Naive thymus-derived CD4-positive, alpha-beta T cell (primary cell): Measurements from ENCODE around the gene MICAL3. TPM values are rescaled to one million over a fixed set of nuclear protein-coding genes. Genes with fewer than 3 reads are reported as not detected.
"Not testable (repeated sequence)": the region's sequence is repeated elsewhere in the genome, so short reads cannot be mapped to it uniquely, and the experiment has no call there.

Experiments
- ATAC-seq: fragments of 150-1000 bp; cut with Tn5 transposase; 2 replicates; pipeline ENCODE4 v1.10.0; 2021; ENCODE audit warnings: mild to moderate bottlenecking, moderate library complexity
- CTCF ChIA-PET: fragments of 350-600 bp; sonication (Branson Sonifier 250); formaldehyde crosslinking; loops from one replicate; lab custom pipeline; 2021; ENCODE audit warnings: antibody characterized with exemption; lab: Charles Lee
- POLR2A ChIA-PET: fragments of 350-600 bp; sonication (Branson Sonifier 250); formaldehyde crosslinking; loops from one replicate; lab custom pipeline; 2021; ENCODE audit warnings: antibody characterized with exemption, inconsistent platforms; lab: Charles Lee
- DNase-seq, 9 donors: peaks; one replicate each; pipeline versions ENCODE4 v3.0.0 to v3.0.0-alpha.2; 2020 to 2022; ENCODE audit warnings: mixed read lengths in 1 of 9
- H3K27ac ChIP-seq: one replicate; pipeline ENCODE4 v1.7.0; 2013; ENCODE audit warnings: mild to moderate bottlenecking, low read depth, low read length, moderate library complexity
- H3K27me3 ChIP-seq, 2 donors: one replicate each; pipeline ENCODE4 v1.7.0; 2013; ENCODE audit warnings: low read length in 2 of 2, mild to moderate bottlenecking in 2 of 2, moderate library complexity in 2 of 2; ENCODE audit not compliant: control insufficient read depth in 2 of 2, insufficient read depth in 2 of 2
- H3K36me3 ChIP-seq, 3 experiments: 1 replicate in 2 of 3; 2 replicates in 1 of 3; pipeline ENCODE4 v1.7.0; 2013; ENCODE audit warnings: low read length in 3 of 3, mild to moderate bottlenecking in 3 of 3, moderate library complexity in 1 of 3; ENCODE audit not compliant: insufficient read depth in 3 of 3, control insufficient read depth in 2 of 3
- H3K4me1 ChIP-seq, 2 donors: one replicate each; pipeline ENCODE4 v1.7.0; 2013; ENCODE audit warnings: low read length in 2 of 2, mild to moderate bottlenecking in 2 of 2, moderate library complexity in 1 of 2; ENCODE audit not compliant: control insufficient read depth in 2 of 2, insufficient read depth in 2 of 2
- H3K4me3 ChIP-seq: 2 replicates; pipeline ENCODE4 v1.7.0; 2013; ENCODE audit warnings: mild to moderate bottlenecking, low read length
- H3K9me3 ChIP-seq, 3 experiments: 1 replicate in 2 of 3; 2 replicates in 1 of 3; pipeline ENCODE4 v1.7.0; 2013; ENCODE audit warnings: low read length in 3 of 3; ENCODE audit not compliant: control insufficient read depth in 2 of 3
- H3K27ac Mint-ChIP-seq, 9 donors: one replicate each; pipeline ENCODE4 v1.8.0; 2020 to 2022; ENCODE audit warnings: mixed read lengths in 9 of 9, mild to moderate bottlenecking in 8 of 9, moderate library complexity in 5 of 9, inconsistent platforms in 2 of 9
- H3K27me3 Mint-ChIP-seq, 5 donors: one replicate each; pipeline ENCODE4 v1.8.0; 2021 to 2022; ENCODE audit warnings: mixed read lengths in 5 of 5, mild to moderate bottlenecking in 1 of 5
- H3K36me3 Mint-ChIP-seq, 5 donors: one replicate each; pipeline ENCODE4 v1.8.0; 2020 to 2022; ENCODE audit warnings: mixed read lengths in 5 of 5, mild to moderate bottlenecking in 3 of 5, inconsistent platforms in 1 of 5
- H3K4me1 Mint-ChIP-seq, 7 donors: one replicate each; pipeline ENCODE4 v1.8.0; 2020 to 2022; ENCODE audit warnings: mixed read lengths in 7 of 7, mild to moderate bottlenecking in 3 of 7, inconsistent platforms in 1 of 7
- H3K4me3 Mint-ChIP-seq, 10 donors: one replicate each; pipeline ENCODE4 v1.8.0; 2020 to 2022; ENCODE audit warnings: mild to moderate bottlenecking in 10 of 10, mixed read lengths in 10 of 10, moderate library complexity in 6 of 10, inconsistent platforms in 2 of 10
- H3K9me3 Mint-ChIP-seq, 11 donors: one replicate each; pipeline ENCODE4 v1.8.0; 2020 to 2022; ENCODE audit warnings: mixed read lengths in 11 of 11, mild to moderate bottlenecking in 4 of 11, inconsistent platforms in 1 of 11, moderate library complexity in 1 of 11
- intact Hi-C, 2 donors: fragments of 100-400 bp; cut with micrococcal nuclease; formaldehyde crosslinking; loops; one replicate each; pipeline ENCODE4 v1.15.1; 2023
- polyA plus RNA-seq, 2 donors: library from polyadenylated mRNA; unstranded; fragments of 300-500 nt; fragmentation: Illumina TruSeq; gene quantifications; one replicate each; pipeline ENCODE4 v1.2.3, GENCODE V29; 2021
- total RNA-seq, 6 experiments: library from RNA in 5 of 6; stranded (reverse) in 5 of 6; gene quantifications; 1 replicate in 5 of 6; 2 replicates in 1 of 6; pipeline ENCODE4 v1.2.3 and lab custom pipeline; 2021 to 2026

The MICAL3 gene
- total and polyA plus RNA-seq, 7 experiments from 2014 or later: 0.28 to 43.9 (median 11.4) TPM

- intact Hi-C loops: no loop called here
- no peak overlapping the region for H3K27ac Mint-ChIP-seq
- Histone ChIP-seq H3K27ac (no peak overlapping the region), H3K9me3 (no peaks in the 10 kb centered on the region), H3K4me3 (no peak overlapping the region), H3K36me3 (no peaks in the 10 kb centered on the region), H3K27me3 (no peaks in the 10 kb centered on the region), H3K4me1 (no peaks in the 10 kb centered on the region)
- H3K27me3 Mint-ChIP-seq: peaks cover 0 to 13% (median 6%) of the 10 kb centered on the region in 5 donors
- ATAC-seq (no peak), DNase-seq (no peak)
- ChIA-PET CTCF (no interaction called here), POLR2A (no interaction called here)
- H3K36me3 Mint-ChIP-seq: no peaks in the 10 kb centered on the region
- H3K4me1 Mint-ChIP-seq: no peaks in the 10 kb centered on the region
- no peaks in the 10 kb centered on the region for H3K9me3 Mint-ChIP-seq
- H3K4me3 Mint-ChIP-seq: no peak overlapping the region
Measured at GRCh38 chr22:18033204-18033998, 9.0 kb upstream of the MICAL3 start.

DNA sequence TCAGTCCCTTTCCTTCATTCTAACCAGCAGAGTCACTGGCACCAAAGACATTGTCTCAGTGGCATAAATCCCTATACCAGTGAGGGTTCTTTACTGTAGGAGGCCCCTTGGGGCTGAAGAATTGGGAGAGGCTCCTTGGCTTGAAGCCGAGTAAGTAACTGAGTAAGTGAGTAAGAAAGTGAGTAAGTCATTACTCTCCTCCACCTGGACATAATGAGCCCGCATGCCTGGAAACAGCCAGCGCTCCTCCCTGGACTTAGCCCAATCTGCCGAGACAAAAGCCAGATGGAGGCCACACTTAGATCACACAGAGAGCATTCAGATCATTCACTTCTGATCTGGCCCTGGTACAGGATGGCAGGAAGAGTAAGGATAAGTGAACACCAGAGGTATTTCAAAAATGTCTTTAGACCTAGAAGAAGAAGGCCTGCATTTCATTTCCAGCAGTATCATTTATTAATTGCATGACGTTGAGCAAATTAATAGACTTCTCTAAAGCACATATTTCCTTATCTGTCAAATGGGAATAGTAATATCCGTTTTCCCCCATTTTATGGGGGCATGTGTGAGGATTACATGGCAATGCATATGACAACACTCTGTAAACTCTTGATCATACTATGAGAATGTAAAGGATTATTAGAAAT is 8.2 kb upstream of the MICAL3 start:
- H3K9me3 Mint-ChIP-seq: no peaks in the 10 kb centered on the region
- no peaks in the 10 kb centered on the region for H3K36me3 Mint-ChIP-seq
- Histone ChIP-seq H3K27me3 (no peaks in the 10 kb centered on the region), H3K4me1 (no peaks in the 10 kb centered on the region), H3K4me3 (no peak overlapping the region), H3K36me3 (no peaks in the 10 kb centered on the region), H3K9me3 (no peaks in the 10 kb centered on the region), H3K27ac (no peak overlapping the region)
- CTCF ChIA-PET: no interaction called here
- peaks cover 0 to 21% (median 6%) of the 10 kb centered on the region in 5 donors for H3K27me3 Mint-ChIP-seq
- no peak overlapping the region for H3K27ac Mint-ChIP-seq
- H3K4me1 Mint-ChIP-seq: no peaks in the 10 kb centered on the region
- H3K4me3 Mint-ChIP-seq: no peak overlapping the region
- POLR2A ChIA-PET: no interaction called here
- DNase-seq: no peak
- no peak for ATAC-seq
- intact Hi-C loops: no loop called here

- H3K9me3 Mint-ChIP-seq: no peaks in the 10 kb centered on the region
- H3K36me3 ChIP-seq: no peaks in the 10 kb centered on the region
- H3K4me3 Mint-ChIP-seq: no peak overlapping the region
- peaks cover 1 to 28% (median 7%) of the 10 kb centered on the region in 5 donors for H3K27me3 Mint-ChIP-seq
- ATAC-seq: no peak
- no peak for DNase-seq
- no peak overlapping the region for H3K27ac ChIP-seq
- H3K27ac Mint-ChIP-seq: no peak overlapping the region
- no peaks in the 10 kb centered on the region for H3K4me1 Mint-ChIP-seq
- H3K4me3 ChIP-seq: no peak overlapping the region
- H3K4me1 ChIP-seq: no peaks in the 10 kb centered on the region
- intact Hi-C loops: no loop called here
- POLR2A ChIA-PET: no interaction called here
- no peaks in the 10 kb centered on the region for H3K36me3 Mint-ChIP-seq
- CTCF ChIA-PET: no interaction called here
- H3K9me3 ChIP-seq: no peaks in the 10 kb centered on the region
- no peaks in the 10 kb centered on the region for H3K27me3 ChIP-seq
Measured at GRCh38 chr22:18031695-18032454, 7.5 kb upstream of the MICAL3 start.

DNA sequence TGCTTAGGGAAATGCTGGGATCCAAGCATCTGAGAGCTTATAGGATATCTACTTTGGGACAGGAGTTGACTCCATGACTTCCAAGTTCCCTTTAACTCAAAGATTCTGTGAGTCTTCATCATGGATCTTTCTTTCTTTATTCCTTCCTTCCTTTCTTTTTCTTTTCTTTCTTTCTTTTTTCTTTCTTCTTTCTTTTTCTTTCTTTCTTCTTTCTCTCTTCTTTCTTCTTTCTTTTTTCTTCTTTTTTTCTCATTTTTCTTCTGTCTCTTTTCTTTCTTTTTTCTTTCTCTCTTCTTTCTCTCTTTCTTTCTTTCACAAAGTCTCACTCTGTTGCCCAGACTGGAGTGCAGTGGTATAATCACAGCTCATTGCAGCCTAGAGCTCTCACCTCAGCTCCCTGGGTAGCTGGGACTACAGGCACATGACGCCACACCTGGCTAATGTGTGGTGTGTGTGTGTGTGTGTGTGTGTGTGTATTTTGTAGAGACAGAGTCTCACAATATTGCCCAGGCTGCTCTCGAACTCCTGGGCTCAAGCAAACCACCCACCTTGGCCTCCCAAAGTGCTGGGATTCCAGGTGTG is 5.4 kb upstream of the MICAL3 start:
- Histone ChIP-seq H3K4me1 (peaks cover 0 to under 1% of the 10 kb centered on the region in 2 donors), H3K4me3 (no peak overlapping the region), H3K27ac (no peak overlapping the region), H3K9me3 (no peaks in the 10 kb centered on the region), H3K36me3 (no peaks in the 10 kb centered on the region), H3K27me3 (no peaks in the 10 kb centered on the region)
- CTCF ChIA-PET: no interaction called here
- peaks cover 0 to 7% (median 4%) of the 10 kb centered on the region in 7 donors for H3K4me1 Mint-ChIP-seq
- POLR2A ChIA-PET: no interaction called here
- no peaks in the 10 kb centered on the region for H3K36me3 Mint-ChIP-seq
- no peaks in the 10 kb centered on the region for H3K9me3 Mint-ChIP-seq
- intact Hi-C loops: no loop called here
- H3K27ac Mint-ChIP-seq: no peak overlapping the region
- H3K27me3 Mint-ChIP-seq: peaks cover 20 to 45% (median 27%) of the 10 kb centered on the region in 5 donors
- H3K4me3 Mint-ChIP-seq: no peak overlapping the region
- DNase-seq (no peak), ATAC-seq (no peak)

DNA sequence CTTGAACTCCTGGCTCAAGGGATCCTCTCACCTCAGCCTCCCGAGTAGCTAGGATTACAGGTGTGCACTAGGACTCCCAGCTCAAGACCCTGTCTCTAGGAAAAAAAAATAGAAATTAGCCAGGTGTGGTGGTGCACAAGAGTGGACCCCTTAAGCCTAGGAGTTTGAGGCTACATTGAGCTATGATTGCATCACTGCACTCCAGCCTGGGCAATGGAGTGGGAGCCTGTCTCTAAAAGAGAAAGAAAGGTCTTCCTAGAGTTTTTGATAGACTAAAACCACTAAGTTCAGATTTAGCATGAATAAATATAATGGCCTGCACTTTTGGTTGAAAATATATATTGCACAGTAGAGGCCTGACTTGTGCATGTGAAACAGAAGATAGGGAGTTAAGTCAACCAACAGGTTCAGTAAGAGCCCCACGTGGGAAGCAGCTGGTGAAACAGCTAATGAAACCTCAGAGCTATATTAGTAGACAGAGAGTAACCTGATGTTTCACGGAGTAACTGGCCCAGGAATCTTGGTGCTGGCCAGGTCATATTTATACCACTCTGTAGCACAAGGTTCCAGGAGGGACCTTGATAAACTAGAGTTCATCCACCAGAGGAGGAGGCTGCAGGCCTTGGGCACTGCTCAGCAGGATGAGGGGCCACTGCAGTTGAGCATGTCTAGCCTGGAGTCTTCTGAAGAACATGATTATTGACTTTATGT is 4.6 kb upstream of the MICAL3 start:
- peaks cover 0 to 2% (median 0%) of the 10 kb centered on the region in 11 donors for H3K9me3 Mint-ChIP-seq
- H3K4me3 Mint-ChIP-seq: no peak overlapping the region
- peaks cover under 1 to 10% (median 7%) of the 10 kb centered on the region in 7 donors for H3K4me1 Mint-ChIP-seq
- no peak for ATAC-seq
- Histone ChIP-seq H3K36me3 (no peaks in the 10 kb centered on the region), H3K9me3 (no peaks in the 10 kb centered on the region), H3K4me1 (peaks cover 0 to 4% of the 10 kb centered on the region in 2 donors), H3K4me3 (no peak overlapping the region), H3K27me3 (no peaks in the 10 kb centered on the region), H3K27ac (no peak overlapping the region)
- H3K36me3 Mint-ChIP-seq: no peaks in the 10 kb centered on the region
- CTCF ChIA-PET: interaction anchor here (0.8 to 1.4 kb wide), 2 partner anchors 29 to 78 kb away, joined by 4 to 5 read pairs; no protein-coding TSS in a partner anchor
- H3K27me3 Mint-ChIP-seq: peaks cover 24 to 49% (median 30%) of the 10 kb centered on the region in 5 donors
- POLR2A ChIA-PET: no interaction called here
- no peak overlapping the region for H3K27ac Mint-ChIP-seq
- intact Hi-C loops: no loop called here
- DNase-seq: no peak

DNA sequence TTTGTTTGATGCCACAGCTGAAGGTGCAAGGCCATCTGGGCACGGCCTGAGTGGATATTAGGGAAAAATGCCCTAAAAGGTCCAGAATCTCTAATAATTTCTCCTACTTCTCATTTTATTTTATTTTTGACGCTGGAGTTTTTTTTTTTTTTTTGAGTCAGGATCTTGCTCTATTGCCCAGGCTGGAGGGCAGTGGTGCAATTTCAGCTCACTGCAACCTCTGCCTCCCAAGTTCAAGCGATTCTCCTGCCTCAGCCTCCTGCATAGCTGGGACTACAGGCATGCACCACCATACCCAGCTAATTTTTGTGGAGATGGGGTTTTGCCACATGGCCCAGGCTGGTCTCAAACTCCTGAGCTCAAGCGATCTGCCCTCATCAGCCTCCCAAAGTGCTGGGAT is 1.5 kb upstream of the MICAL3 start:
- CTCF ChIA-PET: interaction anchor here (0.5 to 2.4 kb wide), 3 partner anchors 66 to 305 kb away, joined by 3 to 10 read pairs (median 3); no protein-coding TSS in a partner anchor
- H3K4me1 Mint-ChIP-seq: peaks cover 5 to 17% (median 10%) of the 10 kb centered on the region in 7 donors
- H3K27ac Mint-ChIP-seq, H3K4me1 ChIP-seq, H3K36me3 ChIP-seq, H3K9me3 Mint-ChIP-seq, H3K27ac ChIP-seq, H3K9me3 ChIP-seq, H3K4me3 ChIP-seq, ATAC-seq, POLR2A ChIA-PET, DNase-seq, H3K4me3 Mint-ChIP-seq, H3K36me3 Mint-ChIP-seq, H3K27me3 ChIP-seq: not testable (repeated sequence)
- intact Hi-C loops: loop anchor here (2.0 kb wide), 1 partner anchor 51 kb away; the partner anchor contains the start of gene PEX26 (in 2 of the 2)
- peaks cover 42 to 76% (median 49%) of the 10 kb centered on the region in 5 donors for H3K27me3 Mint-ChIP-seq
